ENCODE data around the gene ADAMTSL4.
"Not testable (repeated sequence)": the region's sequence is repeated elsewhere in the genome, so short reads cannot be mapped to it uniquely, and the experiment has no call there.

The ADAMTSL4 gene

GRCh38 chr1:150555971-150556865, 7.0 kb downstream of the ADAMTSL4 start:
- DNase-seq, result no peak

DNA sequence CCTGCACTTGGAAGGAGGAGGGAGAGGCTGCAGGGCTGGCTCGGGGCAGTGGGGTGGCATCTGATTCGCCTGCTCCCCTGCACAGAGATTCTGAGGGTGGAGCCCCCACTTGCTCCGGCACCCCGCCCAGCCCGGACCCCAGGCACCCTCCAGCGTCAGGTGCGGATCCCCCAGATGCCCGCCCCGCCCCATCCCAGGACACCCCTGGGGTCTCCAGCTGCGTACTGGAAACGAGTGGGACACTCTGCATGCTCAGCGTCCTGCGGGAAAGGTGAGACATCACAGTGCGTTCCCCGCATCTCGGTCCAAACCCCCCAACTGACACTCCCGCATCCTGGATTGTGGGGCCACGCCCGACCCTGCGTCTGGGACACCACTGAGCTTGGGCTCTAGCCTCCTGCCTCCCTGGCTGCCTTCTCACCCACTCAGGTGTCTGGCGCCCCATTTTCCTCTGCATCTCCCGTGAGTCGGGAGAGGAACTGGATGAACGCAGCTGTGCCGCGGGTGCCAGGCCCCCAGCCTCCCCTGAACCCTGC, 7.9 kb downstream of the ADAMTSL4 start:
- DNase-seq, result no peak

DNA sequence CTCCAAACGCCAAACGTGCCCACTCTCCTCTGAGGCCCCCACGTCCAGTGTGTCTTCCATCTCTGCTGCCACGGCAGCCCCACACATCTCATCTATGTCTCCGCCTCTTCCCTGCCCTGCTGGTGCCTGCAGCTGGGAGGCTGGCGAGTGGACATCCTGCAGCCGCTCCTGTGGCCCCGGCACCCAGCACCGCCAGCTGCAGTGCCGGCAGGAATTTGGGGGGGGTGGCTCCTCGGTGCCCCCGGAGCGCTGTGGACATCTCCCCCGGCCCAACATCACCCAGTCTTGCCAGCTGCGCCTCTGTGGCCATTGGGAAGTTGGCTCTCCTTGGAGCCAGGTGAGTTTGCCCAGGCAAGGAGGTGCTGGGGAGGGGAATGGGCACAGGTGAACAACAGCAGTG, 8.6 kb downstream of the ADAMTSL4 start:
- no peak for DNase-seq

DNA sequence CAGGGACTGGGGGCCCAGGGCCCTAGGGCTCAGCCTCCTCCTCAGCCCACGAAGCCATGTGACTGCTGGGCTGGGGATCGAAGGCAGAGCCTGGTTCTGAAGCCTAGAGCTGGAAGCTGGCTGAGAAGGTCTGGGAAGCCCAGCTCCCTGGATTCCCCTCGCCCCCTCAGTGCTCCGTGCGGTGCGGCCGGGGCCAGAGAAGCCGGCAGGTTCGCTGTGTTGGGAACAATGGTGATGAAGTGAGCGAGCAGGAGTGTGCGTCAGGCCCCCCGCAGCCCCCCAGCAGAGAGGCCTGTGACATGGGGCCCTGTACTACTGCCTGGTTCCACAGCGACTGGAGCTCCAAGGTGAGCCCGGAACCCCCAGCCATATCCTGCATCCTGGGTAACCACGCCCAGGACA, 9.1 kb downstream of the ADAMTSL4 start:
- no peak for DNase-seq

DNA sequence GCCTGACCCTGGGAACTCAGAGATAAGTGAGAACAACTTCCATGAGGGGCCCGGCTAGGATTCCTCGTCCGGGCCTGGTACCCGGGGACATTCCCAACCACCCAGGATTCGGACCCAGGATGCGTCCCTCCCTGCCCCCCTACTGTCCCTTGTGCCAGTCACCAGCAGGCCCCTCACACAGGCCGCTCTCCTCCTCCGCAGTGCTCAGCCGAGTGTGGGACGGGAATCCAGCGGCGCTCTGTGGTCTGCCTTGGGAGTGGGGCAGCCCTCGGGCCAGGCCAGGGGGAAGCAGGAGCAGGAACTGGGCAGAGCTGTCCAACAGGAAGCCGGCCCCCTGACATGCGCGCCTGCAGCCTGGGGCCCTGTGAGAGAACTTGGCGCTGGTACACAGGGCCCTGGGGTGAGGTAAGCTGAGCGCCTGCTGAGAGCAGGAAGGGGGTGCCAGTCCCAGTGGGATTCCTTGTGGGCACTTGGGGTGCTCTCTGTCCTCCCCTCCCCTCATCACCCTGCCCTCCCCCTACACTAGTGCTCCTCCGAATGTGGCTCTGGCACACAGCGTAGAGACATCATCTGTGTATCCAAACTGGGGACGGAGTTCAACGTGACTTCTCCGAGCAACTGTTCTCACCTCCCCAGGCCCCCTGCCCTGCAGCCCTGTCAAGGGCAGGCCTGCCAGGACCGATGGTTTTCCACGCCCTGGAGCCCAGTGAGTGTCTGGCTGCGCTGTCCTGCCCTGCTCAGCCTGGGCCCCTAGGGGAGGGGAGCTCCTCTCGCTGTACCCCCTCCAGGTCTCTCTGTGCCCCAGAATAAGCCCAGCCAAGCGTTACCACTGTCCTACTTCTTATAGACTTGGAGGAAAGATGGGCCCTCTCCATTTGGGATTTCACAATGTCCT, 9.8 kb downstream of the ADAMTSL4 start:
- DNase-seq, result peak; percentile 29

- no peak for DNase-seq
These were observed 10.4 kb downstream of the ADAMTSL4 start for GRCh38 chr1:150559656-150560010.

DNA sequence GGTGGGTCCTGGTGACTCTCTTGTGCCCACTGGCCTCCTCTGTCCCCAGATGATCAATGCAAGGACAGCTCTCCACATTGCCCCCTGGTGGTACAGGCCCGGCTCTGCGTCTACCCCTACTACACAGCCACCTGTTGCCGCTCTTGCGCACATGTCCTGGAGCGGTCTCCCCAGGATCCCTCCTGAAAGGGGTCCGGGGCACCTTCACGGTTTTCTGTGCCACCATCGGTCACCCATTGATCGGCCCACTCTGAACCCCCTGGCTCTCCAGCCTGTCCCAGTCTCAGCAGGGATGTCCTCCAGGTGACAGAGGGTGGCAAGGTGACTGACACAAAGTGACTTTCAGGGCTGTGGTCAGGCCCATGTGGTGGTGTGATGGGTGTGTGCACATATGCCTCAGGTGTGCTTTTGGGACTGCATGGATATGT, 10.8 kb downstream of the ADAMTSL4 start:
- DNase-seq, result peak; percentile 75

GRCh38 chr1:150560576-150561253, 11.5 kb downstream of the ADAMTSL4 start:
- DNase-seq, result peak; percentile 84

DNA sequence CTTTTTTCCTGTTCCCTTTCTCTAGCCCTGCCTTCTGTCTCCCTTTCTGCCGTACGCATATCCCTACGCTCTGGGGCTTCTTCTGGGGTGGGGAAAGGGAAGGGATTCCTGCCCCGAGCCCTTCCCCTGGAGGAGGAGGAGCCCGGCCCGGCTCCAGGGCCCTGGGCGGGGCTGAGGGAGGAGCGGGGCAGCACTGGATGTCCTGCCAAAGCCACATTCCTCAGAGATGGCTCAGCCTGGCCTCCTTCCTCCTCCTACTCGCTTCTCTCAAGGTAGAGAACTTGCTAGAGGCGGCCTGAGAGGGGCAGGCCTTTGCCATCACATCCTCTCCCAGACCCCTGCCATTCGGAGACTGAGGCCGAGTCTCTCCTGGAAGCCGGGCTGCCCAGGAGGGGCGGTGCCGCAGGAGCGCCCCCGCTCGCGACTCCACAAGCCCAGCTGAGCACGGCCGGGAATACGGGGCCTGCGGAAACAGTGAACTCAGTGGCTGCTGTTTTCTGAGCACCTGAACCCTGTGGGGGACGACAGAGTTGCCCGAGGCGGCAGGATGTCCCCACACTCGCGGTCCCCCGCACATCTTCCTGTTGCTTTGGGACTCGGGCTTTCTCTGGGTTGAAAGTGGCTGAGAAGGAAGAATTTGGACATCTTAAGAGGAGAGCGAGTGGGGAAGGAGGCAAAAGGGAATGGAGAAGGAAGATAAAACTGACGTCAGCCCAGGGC, 12.2 kb downstream of the ADAMTSL4 start:
- peak; percentile 73 for DNase-seq

DNA sequence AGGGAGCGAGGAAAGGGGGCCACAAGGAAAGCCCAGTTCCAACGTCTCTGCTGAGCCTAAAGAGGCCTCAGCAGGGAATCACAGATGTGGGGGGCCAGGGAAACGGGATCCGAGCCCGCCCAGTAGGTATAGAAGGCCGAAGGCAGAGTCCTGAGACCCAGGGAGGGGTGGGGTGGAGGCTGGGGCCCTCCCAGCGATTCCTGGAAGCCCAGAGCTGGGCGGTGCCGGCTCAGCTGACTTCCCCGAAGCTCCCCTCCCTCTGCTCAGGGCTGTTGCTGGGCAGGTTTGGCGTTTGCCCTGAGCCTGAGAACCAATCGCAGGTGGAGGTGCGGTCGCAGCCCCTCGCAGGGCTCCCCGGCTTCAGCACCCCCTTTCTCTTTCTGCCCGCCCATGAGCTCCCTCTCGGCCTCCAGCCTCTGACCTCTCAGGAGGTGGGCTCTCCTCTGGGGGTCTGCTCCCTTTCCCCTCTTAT, 12.8 kb downstream of the ADAMTSL4 start:
- DNase-seq, result peak; percentile 85

- DNase-seq, result peak; percentile 64
These were observed 13.5 kb downstream of the ADAMTSL4 start for GRCh38 chr1:150562446-150563339.

DNA sequence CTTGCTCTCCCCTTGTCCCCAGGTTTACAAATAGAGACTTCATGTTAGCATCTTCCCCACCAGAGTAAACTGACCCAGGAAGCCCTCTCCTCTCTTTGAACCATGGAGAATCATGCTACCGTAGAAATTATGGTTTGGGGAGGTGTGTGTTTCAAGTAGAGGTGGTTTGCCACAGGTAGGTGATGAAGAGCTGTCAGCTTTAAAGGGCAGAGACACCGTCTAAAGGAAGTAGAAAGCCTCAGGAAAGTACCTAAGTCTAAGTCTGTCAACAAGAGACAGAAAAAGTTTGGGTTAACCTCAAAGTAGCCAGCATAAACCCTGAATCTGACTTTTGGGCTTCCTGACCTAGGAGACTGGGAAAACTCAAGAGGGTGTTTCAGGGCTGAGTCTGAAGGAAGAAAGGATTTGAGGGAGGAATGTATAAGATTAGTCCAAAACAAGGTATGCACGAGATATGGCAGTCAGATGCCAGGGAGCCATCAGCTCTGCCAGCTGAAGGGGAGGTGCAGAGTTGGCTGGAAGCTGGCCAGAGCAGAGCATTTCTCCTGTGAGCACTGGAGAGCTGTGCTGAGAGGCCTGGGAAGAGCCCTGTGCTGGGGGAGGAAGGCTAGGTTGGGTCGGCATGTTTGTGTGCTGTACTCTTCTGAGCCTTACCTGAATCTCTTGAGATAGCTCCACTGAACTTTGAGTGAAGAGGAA, 14.3 kb downstream of the ADAMTSL4 start:
- DNase-seq, result peak; percentile 54

DNA sequence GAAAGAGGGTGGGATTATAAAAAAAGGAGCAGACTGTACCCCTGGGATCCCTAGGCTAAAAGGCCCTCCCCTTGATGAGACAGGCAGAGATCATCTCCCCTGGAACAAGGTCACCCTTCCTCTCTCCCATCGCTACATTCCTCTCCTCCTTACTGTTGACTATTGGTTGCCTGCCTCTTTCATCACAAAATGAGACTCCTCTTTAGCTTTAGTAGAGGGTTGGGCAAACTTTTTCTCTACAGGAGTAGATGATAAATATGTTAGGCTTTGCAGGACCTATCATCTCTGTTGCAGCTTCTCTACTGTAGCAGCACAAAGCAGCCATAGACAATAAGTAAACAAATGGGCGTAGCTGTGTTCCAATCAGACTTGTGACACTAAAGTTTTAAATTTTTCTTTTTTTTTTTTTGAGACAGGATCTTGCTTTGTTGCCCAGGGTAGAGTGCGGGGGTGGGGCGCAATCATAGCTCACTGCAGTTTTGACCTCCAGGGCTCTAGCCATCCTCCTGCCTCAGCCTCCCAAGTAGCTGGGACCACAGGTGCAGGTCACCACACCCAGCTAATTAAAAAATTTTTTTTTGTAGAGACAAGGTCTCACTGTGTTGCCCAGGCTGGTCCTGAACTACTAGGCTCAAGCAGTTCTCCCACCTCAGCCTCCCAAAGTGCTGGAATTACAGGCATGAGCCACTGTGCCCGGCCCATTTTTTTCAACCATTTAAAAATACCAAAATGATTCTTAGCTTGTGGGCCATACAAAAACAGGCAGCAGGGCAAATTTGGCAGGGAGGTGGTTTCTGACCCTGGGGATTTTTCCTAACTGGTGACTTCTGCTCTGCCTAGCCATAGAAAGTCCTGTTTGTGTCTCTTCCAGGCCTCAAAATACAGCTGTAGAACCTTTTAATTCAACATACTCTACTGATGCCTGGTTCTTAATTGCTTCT, 15.1 kb downstream of the ADAMTSL4 start:
- peak; percentile 34 for DNase-seq

- DNase-seq, result not testable (repeated sequence)
These were observed 16.2 kb downstream of the ADAMTSL4 start for GRCh38 chr1:150565240-150565991.

GRCh38 chr1:150566589-150567340, 17.6 kb downstream of the ADAMTSL4 start:
- peak; percentile 30 for DNase-seq

DNA sequence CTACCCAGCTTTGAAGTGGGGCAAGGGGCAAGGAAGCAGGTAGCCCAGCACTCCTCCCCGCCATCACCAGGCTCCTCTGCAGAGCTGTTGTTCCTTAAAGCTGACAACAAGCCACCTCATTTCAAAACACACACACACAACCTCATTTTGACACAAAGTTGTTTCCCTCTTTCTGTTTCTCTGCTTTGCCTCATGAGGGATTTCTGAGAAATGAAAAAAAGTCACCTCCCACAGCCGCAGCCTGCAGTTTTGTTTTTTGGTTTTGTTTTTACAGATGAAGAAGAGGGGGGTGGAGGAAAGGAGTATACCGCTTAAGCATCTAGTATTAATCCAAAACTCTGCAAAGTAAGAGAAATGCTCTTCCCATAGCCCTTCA, 18.1 kb downstream of the ADAMTSL4 start:
- DNase-seq, result peak; percentile 56

Data from activated T-cell treated with anti-CD3 and anti-CD28 coated beads, Interleukin-2, amount 50 U/mL, for 1 hour (primary cell).